ENCODE data around the gene MED13L. TPM values are rescaled to one million over a fixed set of nuclear protein-coding genes. Genes with fewer than 3 reads are reported as not detected.

The MED13L gene
- total and polyA plus RNA-seq, 4 donors: 7.9 to 94.0 (median 37.7) TPM

GRCh38 chr12:115964214-115964613 lies 313.3 kb downstream of the MED13L start:
- TF ChIP-seq HNF4A (conservative IDR thresholded peaks at IDR 0.05): no peak
- no peak for TF ChIP-seq MAX (IDR thresholded peaks at IDR 0.05)
- TF ChIP-seq RXRA (IDR thresholded peaks at IDR 0.05): no peak
- TF ChIP-seq FOXA2 (IDR thresholded peaks at IDR 0.05): no peak
- TF ChIP-seq JUND (IDR thresholded peaks at IDR 0.05): no peak
- TF ChIP-seq EGR1 (IDR thresholded peaks at IDR 0.05; ENCODE audit: low read depth in 2 of 2): no peak
- no peak for TF ChIP-seq HNF4G (IDR thresholded peaks at IDR 0.05)
- no peak for TF ChIP-seq GABPA (IDR thresholded peaks at IDR 0.05 in 1 of 2, conservative IDR thresholded peaks at IDR 0.05 in 1 of 2)
- TF ChIP-seq SP1 (IDR thresholded peaks at IDR 0.05): no peak
- TF ChIP-seq ATF3 (IDR thresholded peaks at IDR 0.05): no peak
- no peak for TF ChIP-seq REST (IDR thresholded peaks at IDR 0.05)
- TF ChIP-seq, protein P1, sequence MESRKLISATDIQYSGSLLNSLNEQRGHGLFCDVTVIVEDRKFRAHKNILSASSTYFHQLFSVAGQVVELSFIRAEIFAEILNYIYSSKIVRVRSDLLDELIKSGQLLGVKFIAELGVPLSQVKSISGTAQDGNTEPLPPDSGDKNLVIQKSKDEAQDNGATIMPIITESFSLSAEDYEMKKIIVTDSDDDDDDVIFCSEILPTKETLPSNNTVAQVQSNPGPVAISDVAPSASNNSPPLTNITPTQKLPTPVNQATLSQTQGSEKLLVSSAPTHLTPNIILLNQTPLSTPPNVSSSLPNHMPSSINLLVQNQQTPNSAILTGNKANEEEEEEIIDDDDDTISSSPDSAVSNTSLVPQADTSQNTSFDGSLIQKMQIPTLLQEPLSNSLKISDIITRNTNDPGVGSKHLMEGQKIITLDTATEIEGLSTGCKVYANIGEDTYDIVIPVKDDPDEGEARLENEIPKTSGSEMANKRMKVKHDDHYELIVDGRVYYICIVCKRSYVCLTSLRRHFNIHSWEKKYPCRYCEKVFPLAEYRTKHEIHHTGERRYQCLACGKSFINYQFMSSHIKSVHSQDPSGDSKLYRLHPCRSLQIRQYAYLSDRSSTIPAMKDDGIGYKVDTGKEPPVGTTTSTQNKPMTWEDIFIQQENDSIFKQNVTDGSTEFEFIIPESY (IDR thresholded peaks at IDR 0.05): no peak
- no peak for TF ChIP-seq FOXA1 (IDR thresholded peaks at IDR 0.05)
- TF ChIP-seq YY1 (IDR thresholded peaks at IDR 0.05): no peak
- no peak for TF ChIP-seq NR2F2 (IDR thresholded peaks at IDR 0.05)
- Histone ChIP-seq H3K9ac (ENCODE audit: low read depth in 1 of 2, low read length in 2 of 2) (no peak overlapping the region), H3K4me1 (ENCODE audit: control insufficient read depth in 4 of 4, insufficient read depth in 4 of 4, low read length in 3 of 4) (no peaks in the 10 kb centered on the region), H3K9me3 (ENCODE audit: control insufficient read depth in 4 of 4, low read length in 3 of 4) (no peaks in the 10 kb centered on the region), H3K4me3 (ENCODE audit: low read depth in 1 of 3, low read length in 3 of 3) (no peak overlapping the region), H3K27ac (ENCODE audit: low read depth in 1 of 2, low read length in 2 of 2) (no peak overlapping the region), H3K27me3 (ENCODE audit: control insufficient read depth in 4 of 4, insufficient read depth in 4 of 4, low read length in 3 of 4) (no peaks in the 10 kb centered on the region), H3K36me3 (ENCODE audit: control insufficient read depth in 4 of 4, insufficient read depth in 3 of 4, low read depth in 1 of 4, low read length in 3 of 4) (peaks cover 13 to 69% (median 57%) of the 10 kb centered on the region in 4 donors)
- DNase-seq (ENCODE audit: low spot score): no peak

DNA sequence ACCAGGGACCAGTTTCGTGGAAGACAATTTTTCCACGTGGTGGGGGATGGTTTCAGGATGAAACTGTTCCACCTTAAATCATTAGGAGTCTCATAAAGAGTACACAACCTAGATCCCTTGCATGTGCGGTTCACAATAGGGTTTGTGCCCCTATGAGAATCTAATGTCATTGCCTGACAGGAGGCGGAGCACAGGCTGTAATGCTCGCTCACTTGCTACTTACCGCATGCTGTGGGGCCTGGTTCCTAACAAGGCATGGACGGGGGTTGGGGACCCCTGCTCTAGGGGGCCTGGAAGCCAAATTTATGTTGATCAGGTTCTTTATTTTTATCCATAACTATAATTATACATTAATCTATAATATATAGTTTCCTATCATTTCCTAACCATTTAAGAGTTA lies 315.3 kb downstream of the MED13L start:
- H3K4me1 ChIP-seq (ENCODE audit: control insufficient read depth in 4 of 4, insufficient read depth in 4 of 4, low read length in 3 of 4): no peaks in the 10 kb centered on the region
- peaks cover 11 to 57% (median 46%) of the 10 kb centered on the region in 4 donors for H3K36me3 ChIP-seq (ENCODE audit: control insufficient read depth in 4 of 4, insufficient read depth in 3 of 4, low read depth in 1 of 4, low read length in 3 of 4)
- WGBS: 95% methylated on average over 7 of the region's 7 CpGs
- H3K27ac ChIP-seq (ENCODE audit: low read depth in 1 of 2, low read length in 2 of 2): no peak overlapping the region
- no peak overlapping the region for H3K9ac ChIP-seq (ENCODE audit: low read depth in 1 of 2, low read length in 2 of 2)
- H3K9me3 ChIP-seq (ENCODE audit: control insufficient read depth in 4 of 4, low read length in 3 of 4): no peaks in the 10 kb centered on the region
- no peak overlapping the region for H3K4me3 ChIP-seq (ENCODE audit: low read depth in 1 of 3, low read length in 3 of 3)
- DNase-seq (ENCODE audit: low spot score): no peak
- no peaks in the 10 kb centered on the region for H3K27me3 ChIP-seq (ENCODE audit: control insufficient read depth in 4 of 4, insufficient read depth in 4 of 4, low read length in 3 of 4)
- TF ChIP-seq EGR1 (IDR thresholded peaks at IDR 0.05; ENCODE audit: low read depth in 2 of 2) (no peak), JUND (IDR thresholded peaks at IDR 0.05) (no peak), HNF4G (IDR thresholded peaks at IDR 0.05) (no peak), ATF3 (IDR thresholded peaks at IDR 0.05) (no peak), NR2F2 (IDR thresholded peaks at IDR 0.05) (no peak), FOXA2 (IDR thresholded peaks at IDR 0.05) (no peak), TAF1 (conservative IDR thresholded peaks at IDR 0.05) (no peak), HNF4A (conservative IDR thresholded peaks at IDR 0.05) (no peak), MAX (IDR thresholded peaks at IDR 0.05) (no peak), RXRA (IDR thresholded peaks at IDR 0.05) (no peak), CTCF (IDR thresholded peaks at IDR 0.05; ENCODE audit: low read depth, low read length, missing input control) (no peak), RAD21 (IDR thresholded peaks at IDR 0.05) (no peak), YY1 (IDR thresholded peaks at IDR 0.05) (no peak), SP1 (IDR thresholded peaks at IDR 0.05) (no peak), FOXA1 (IDR thresholded peaks at IDR 0.05) (no peak)
- TF ChIP-seq, protein P1 (IDR thresholded peaks at IDR 0.05): no peak
